ENCODE results near the gene HCN2.
A peak's percentile ranks its signal among the peaks of the same experiment; 100 is the strongest.

HCN2 gene

GRCh38 chr19:570251-570686 is 19.4 kb upstream of the HCN2 start:
- Histone ChIP-seq H3K14ac (ENCODE audit: low read length) (no peak overlapping the region), H4K8ac (ENCODE audit: low read depth, low read length) (no peak overlapping the region), H3K4me1 (ENCODE audit: control insufficient read depth in 1 of 2, insufficient read depth in 2 of 2, low read length in 2 of 2) (peaks cover 24 to 32% of the 10 kb centered on the region in 2 experiments), H2BK12ac (ENCODE audit: low read length) (peak overlapping the region; percentile 32), H2BK5ac (ENCODE audit: low read depth, low read length, poor library complexity) (no peak overlapping the region), H2AFZ (ENCODE audit: insufficient read depth, low read length, poor library complexity) (no peak overlapping the region), H3K4me3 (ENCODE audit: low read depth, low read length) (no peak overlapping the region), H2AK5ac (ENCODE audit: low read length) (no peak overlapping the region), H3K4me2 (ENCODE audit: low read length) (no peak overlapping the region), H3K4ac (ENCODE audit: low read depth, low read length) (no peak overlapping the region), H2BK120ac (ENCODE audit: insufficient read depth, low read length, poor library complexity) (no peak overlapping the region), H3K27ac (ENCODE audit: low read depth, low read length) (no peak overlapping the region), H3K23ac (ENCODE audit: low read length) (no peak overlapping the region), H3K9me3 (ENCODE audit: insufficient read depth, low read depth, low read length) (peaks cover 3% of the 10 kb centered on the region), H3K79me2 (ENCODE audit: control insufficient read depth, insufficient read depth, low read length, poor library complexity) (peaks cover 23% of the 10 kb centered on the region), H3K9ac (ENCODE audit: low read length) (no peak overlapping the region), H3K27me3 (ENCODE audit: insufficient read depth, low read length) (no peaks in the 10 kb centered on the region), H3K18ac (ENCODE audit: low read length) (no peak overlapping the region), H4K91ac (ENCODE audit: low read depth, low read length) (no peak overlapping the region), H4K12ac (ENCODE audit: low read depth, low read length) (no peak overlapping the region), H3K79me1 (ENCODE audit: low read length) (peaks cover 29% of the 10 kb centered on the region), H3K36me3 (ENCODE audit: control insufficient read depth in 1 of 2, insufficient read depth in 2 of 2, low read length in 2 of 2) (no peaks in the 10 kb centered on the region)
- DNase-seq: peak; percentile 87 to 90
- WGBS (ENCODE audit: extremely low coverage, insufficient coverage, insufficient read length): no CpG with 5 or more reads among the region's 25 CpGs

- Histone ChIP-seq H3K4me1 (ENCODE audit: control insufficient read depth in 1 of 2, insufficient read depth in 2 of 2, low read length in 2 of 2) (peaks cover 25 to 38% of the 10 kb centered on the region in 2 experiments), H3K14ac (ENCODE audit: low read length) (peak overlapping the region; percentile 88), H3K18ac (ENCODE audit: low read length) (peak overlapping the region; percentile 60), H2BK120ac (ENCODE audit: insufficient read depth, low read length, poor library complexity) (peak overlapping the region; percentile 82), H3K27me3 (ENCODE audit: insufficient read depth, low read length) (no peaks in the 10 kb centered on the region), H4K12ac (ENCODE audit: low read depth, low read length) (peak overlapping the region; percentile 52), H3K36me3 (ENCODE audit: control insufficient read depth in 1 of 2, insufficient read depth in 2 of 2, low read length in 2 of 2) (peaks cover 0 to 2% of the 10 kb centered on the region in 2 experiments), H3K9me3 (ENCODE audit: insufficient read depth, low read depth, low read length) (peaks cover 3% of the 10 kb centered on the region), H3K4me3 (ENCODE audit: low read depth, low read length) (peak overlapping the region; percentile 45), H4K91ac (ENCODE audit: low read depth, low read length) (peak overlapping the region; percentile 91), H2BK5ac (ENCODE audit: low read depth, low read length, poor library complexity) (peak overlapping the region; percentile 86), H3K9ac (ENCODE audit: low read length) (no peak overlapping the region), H2AK5ac (ENCODE audit: low read length) (peak overlapping the region; percentile 44), H3K27ac (ENCODE audit: low read depth, low read length) (peak overlapping the region; percentile 85), H3K79me1 (ENCODE audit: low read length) (peaks cover 26% of the 10 kb centered on the region), H2BK12ac (ENCODE audit: low read length) (peak overlapping the region; percentile 86), H3K79me2 (ENCODE audit: control insufficient read depth, insufficient read depth, low read length, poor library complexity) (peaks cover 29% of the 10 kb centered on the region), H3K4ac (ENCODE audit: low read depth, low read length) (peak overlapping the region; percentile 24), H2AFZ (ENCODE audit: insufficient read depth, low read length, poor library complexity) (peak overlapping the region; percentile 47), H3K23ac (ENCODE audit: low read length) (no peak overlapping the region), H3K4me2 (ENCODE audit: low read length) (peak overlapping the region; percentile 81), H4K8ac (ENCODE audit: low read depth, low read length) (peak overlapping the region; percentile 76)
- no CpG with 5 or more reads among the region's 45 CpGs for WGBS (ENCODE audit: extremely low coverage, insufficient coverage, insufficient read length)
- DNase-seq: peak; percentile 87
These were observed 18.6 kb upstream of the HCN2 start for GRCh38 chr19:570937-571565.

GRCh38 chr19:571566-571974 is 18.1 kb upstream of the HCN2 start:
- WGBS (ENCODE audit: extremely low coverage, insufficient coverage, insufficient read length): no CpG with 5 or more reads among the region's 14 CpGs
- Histone ChIP-seq H2BK120ac (ENCODE audit: insufficient read depth, low read length, poor library complexity) (peak overlapping the region; percentile 82), H3K79me1 (ENCODE audit: low read length) (peaks cover 26% of the 10 kb centered on the region), H3K4me3 (ENCODE audit: low read depth, low read length) (peak overlapping the region; percentile 45), H2AFZ (ENCODE audit: insufficient read depth, low read length, poor library complexity) (peak overlapping the region; percentile 47), H2AK5ac (ENCODE audit: low read length) (peak overlapping the region; percentile 44), H3K9me3 (ENCODE audit: insufficient read depth, low read depth, low read length) (peaks cover 3% of the 10 kb centered on the region), H3K27ac (ENCODE audit: low read depth, low read length) (peak overlapping the region; percentile 85), H3K36me3 (ENCODE audit: control insufficient read depth in 1 of 2, insufficient read depth in 2 of 2, low read length in 2 of 2) (peaks cover 0 to 3% of the 10 kb centered on the region in 2 experiments), H3K9ac (ENCODE audit: low read length) (no peak overlapping the region), H3K4me1 (ENCODE audit: control insufficient read depth in 1 of 2, insufficient read depth in 2 of 2, low read length in 2 of 2) (peaks cover 25 to 39% of the 10 kb centered on the region in 2 experiments), H4K8ac (ENCODE audit: low read depth, low read length) (peak overlapping the region; percentile 76), H4K12ac (ENCODE audit: low read depth, low read length) (peak overlapping the region; percentile 52), H3K27me3 (ENCODE audit: insufficient read depth, low read length) (no peaks in the 10 kb centered on the region), H2BK12ac (ENCODE audit: low read length) (peak overlapping the region; percentile 86), H2BK5ac (ENCODE audit: low read depth, low read length, poor library complexity) (peak overlapping the region; percentile 86), H3K14ac (ENCODE audit: low read length) (peak overlapping the region; percentile 88), H4K91ac (ENCODE audit: low read depth, low read length) (peak overlapping the region; percentile 91), H3K4ac (ENCODE audit: low read depth, low read length) (peak overlapping the region; percentile 24), H3K18ac (ENCODE audit: low read length) (peak overlapping the region; percentile 60), H3K23ac (ENCODE audit: low read length) (no peak overlapping the region), H3K4me2 (ENCODE audit: low read length) (peak overlapping the region; percentile 81), H3K79me2 (ENCODE audit: control insufficient read depth, insufficient read depth, low read length, poor library complexity) (peaks cover 32% of the 10 kb centered on the region)
- no peak for DNase-seq

DNA sequence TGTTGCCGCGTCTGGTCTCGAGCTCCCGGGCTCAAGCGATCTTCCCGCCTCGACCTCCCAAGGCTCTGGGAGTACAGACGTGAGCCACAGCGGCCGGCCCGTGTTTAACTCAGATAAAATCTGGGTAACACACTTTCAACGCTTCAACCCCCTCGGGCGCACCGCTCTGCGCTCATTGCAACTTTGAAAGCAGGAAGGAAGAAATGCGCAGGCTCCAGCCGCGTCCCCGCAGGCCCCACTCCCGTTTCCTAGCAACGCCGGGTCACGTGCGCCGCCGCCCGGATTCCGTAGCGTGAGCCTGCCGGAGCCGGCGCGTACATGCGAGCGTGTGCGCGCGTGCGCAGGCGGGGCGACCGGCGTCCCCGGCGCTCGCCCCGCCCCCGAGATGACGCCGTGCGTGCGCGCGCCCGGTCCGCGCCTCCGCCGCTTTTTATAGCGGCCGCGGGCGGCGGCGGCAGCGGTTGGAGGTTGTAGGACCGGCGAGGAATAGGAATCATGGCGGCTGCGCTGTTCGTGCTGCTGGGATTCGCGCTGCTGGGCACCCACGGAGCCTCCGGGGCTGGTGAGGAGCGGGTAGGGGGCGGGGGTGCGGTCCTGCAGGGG is 17.4 kb upstream of the HCN2 start, which contains the start of gene BSG:
Gene BSG, plus strand, starts transcription at position 457 of the 603 bp plus-strand sequence. Its CDS starts 39 bp downstream, at position 496.
- Histone ChIP-seq H3K14ac (ENCODE audit: low read length) (peak within 1 kb of the TSS; percentile 88), H3K36me3 (ENCODE audit: control insufficient read depth in 1 of 2, insufficient read depth in 2 of 2, low read length in 2 of 2) (peaks cover 6 to 10% of the 10 kb centered on the region in 2 experiments), H2BK12ac (ENCODE audit: low read length) (peak within 1 kb of the TSS; percentile 86), H3K4me2 (ENCODE audit: low read length) (peak within 1 kb of the TSS; percentile 87), H4K12ac (ENCODE audit: low read depth, low read length) (peak within 1 kb of the TSS; percentile 52), H3K27ac (ENCODE audit: low read depth, low read length) (peak within 1 kb of the TSS; percentile 85), H3K18ac (ENCODE audit: low read length) (peak within 1 kb of the TSS; percentile 98), H3K23ac (ENCODE audit: low read length) (no peak within 1 kb of the TSS), H3K9ac (ENCODE audit: low read length) (peak within 1 kb of the TSS; percentile 98), H2BK5ac (ENCODE audit: low read depth, low read length, poor library complexity) (peak within 1 kb of the TSS; percentile 86), H2BK120ac (ENCODE audit: insufficient read depth, low read length, poor library complexity) (peak within 1 kb of the TSS; percentile 82), H3K27me3 (ENCODE audit: insufficient read depth, low read length) (no peaks in the 10 kb centered on the region), H2AK5ac (ENCODE audit: low read length) (peak within 1 kb of the TSS; percentile 92), H3K4me3 (ENCODE audit: low read depth, low read length) (peak within 1 kb of the TSS; percentile 98), H3K4me1 (ENCODE audit: control insufficient read depth in 1 of 2, insufficient read depth in 2 of 2, low read length in 2 of 2) (peaks cover 19 to 38% of the 10 kb centered on the region in 2 experiments), H3K79me2 (ENCODE audit: control insufficient read depth, insufficient read depth, low read length, poor library complexity) (peaks cover 39% of the 10 kb centered on the region), H2AFZ (ENCODE audit: insufficient read depth, low read length, poor library complexity) (peak within 1 kb of the TSS; percentile 62), H3K4ac (ENCODE audit: low read depth, low read length) (peak within 1 kb of the TSS; percentile 65), H3K9me3 (ENCODE audit: insufficient read depth, low read depth, low read length) (peaks cover 3% of the 10 kb centered on the region), H3K79me1 (ENCODE audit: low read length) (peaks cover 20% of the 10 kb centered on the region), H4K8ac (ENCODE audit: low read depth, low read length) (peak within 1 kb of the TSS; percentile 76), H4K91ac (ENCODE audit: low read depth, low read length) (peak within 1 kb of the TSS; percentile 91)
- DNase-seq: peak; percentile 100
- WGBS (ENCODE audit: extremely low coverage, insufficient coverage, insufficient read length): no CpG with 5 or more reads among the region's 79 CpGs

All from trophoblast cell (in vitro differentiated cells and primary cell).